Stimulated activated naive CD8-positive, alpha-beta T cell treated with anti-CD3 and anti-CD28 coated beads, Interleukin-15, amount 100 ng/mL, for 72 hours (primary cell): Measurements from ENCODE around the gene AGR2.

Experiments
- ATAC-seq: fragments of 150-1000 bp; cut with Tn5 transposase; 2 replicates; pipeline ENCODE4 v1.10.0; 2021; ENCODE audit warnings: mild to moderate bottlenecking, moderate library complexity
- DNase-seq, 2 donors: peaks; one replicate each; pipeline ENCODE4 v3.0.0; 2021 to 2022
- H3K27ac Mint-ChIP-seq, 2 donors: one replicate each; pipeline ENCODE4 v1.8.0; 2022; ENCODE audit warnings: mild to moderate bottlenecking in 2 of 2, mixed read lengths in 2 of 2, moderate library complexity in 2 of 2
- H3K27me3 Mint-ChIP-seq: one replicate; pipeline ENCODE4 v1.8.0; 2022; ENCODE audit warnings: mixed read lengths
- H3K4me1 Mint-ChIP-seq: one replicate; pipeline ENCODE4 v1.8.0; 2022; ENCODE audit warnings: mild to moderate bottlenecking, mixed read lengths
- H3K4me3 Mint-ChIP-seq, 2 donors: one replicate each; pipeline ENCODE4 v1.8.0; 2022; ENCODE audit warnings: mild to moderate bottlenecking in 2 of 2, mixed read lengths in 2 of 2, moderate library complexity in 1 of 2
- H3K9me3 Mint-ChIP-seq, 2 donors: one replicate each; pipeline ENCODE4 v1.8.0; 2022; ENCODE audit warnings: mixed read lengths in 2 of 2

The AGR2 gene

GRCh38 chr7:16744518-16745250 is 60.1 kb downstream of the AGR2 start:
- Mint-ChIP-seq H3K27me3 (no peaks in the 10 kb centered on the region), H3K27ac (no peak overlapping the region), H3K4me3 (no peak overlapping the region), H3K4me1 (peaks cover 6% of the 10 kb centered on the region), H3K9me3 (no peaks in the 10 kb centered on the region)
- ATAC-seq (no peak), DNase-seq (no peak)

GRCh38 chr7:16743236-16743635 is 61.6 kb downstream of the AGR2 start:
- peaks cover 6% of the 10 kb centered on the region for H3K4me1 Mint-ChIP-seq
- DNase-seq, result no peak
- H3K27ac Mint-ChIP-seq, result no peak overlapping the region
- H3K27me3 Mint-ChIP-seq, result no peaks in the 10 kb centered on the region
- no peak for ATAC-seq
- H3K9me3 Mint-ChIP-seq, result no peaks in the 10 kb centered on the region
- no peak overlapping the region for H3K4me3 Mint-ChIP-seq

DNA sequence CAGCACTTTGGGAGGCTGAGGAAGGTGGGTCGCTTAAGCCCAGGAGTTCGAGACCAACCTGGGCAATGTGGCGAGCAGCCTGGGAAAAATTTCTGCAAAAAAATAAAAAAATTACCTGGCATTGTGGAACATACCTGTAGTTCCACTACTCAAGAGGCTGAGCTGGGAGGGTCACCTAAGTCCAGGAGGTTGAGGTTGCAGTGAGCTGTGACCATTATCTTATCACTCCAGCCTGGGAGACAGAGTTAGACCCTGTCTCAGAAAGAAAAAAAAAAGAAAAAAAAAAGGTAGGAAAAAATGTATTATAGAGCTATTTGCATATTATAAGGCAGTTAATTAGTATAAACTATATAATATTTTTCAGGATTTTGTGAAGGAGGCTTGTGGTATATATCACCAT is 62.3 kb downstream of the AGR2 start:
- no peak for ATAC-seq
- no peak overlapping the region for H3K27ac Mint-ChIP-seq

More for the DNA sequence above, 62.3 kb downstream of the AGR2 start:
- Mint-ChIP-seq H3K4me1 (peaks cover 6% of the 10 kb centered on the region), H3K4me3 (no peak overlapping the region), H3K27me3 (no peaks in the 10 kb centered on the region), H3K9me3 (no peaks in the 10 kb centered on the region)
- no peak for DNase-seq
